HG03439 (cell line): ENCODE results near the gene CISTR.

Experiments used
- ATAC-seq: cut with Tn5 transposase; IDR thresholded peaks from one replicate; pipeline ENCODE4 v1.9.1; 2021; ENCODE audit warnings: mild to moderate bottlenecking, moderate library complexity; ENCODE audit not compliant: unreplicated experiment

CISTR gene

GRCh38 chr12:53746592-53747092 is 5.1 kb downstream of the CISTR start:
- no peak for ATAC-seq

- no peak for ATAC-seq
Measured at GRCh38 chr12:53744751-53745150, 7.0 kb downstream of the CISTR start.

DNA sequence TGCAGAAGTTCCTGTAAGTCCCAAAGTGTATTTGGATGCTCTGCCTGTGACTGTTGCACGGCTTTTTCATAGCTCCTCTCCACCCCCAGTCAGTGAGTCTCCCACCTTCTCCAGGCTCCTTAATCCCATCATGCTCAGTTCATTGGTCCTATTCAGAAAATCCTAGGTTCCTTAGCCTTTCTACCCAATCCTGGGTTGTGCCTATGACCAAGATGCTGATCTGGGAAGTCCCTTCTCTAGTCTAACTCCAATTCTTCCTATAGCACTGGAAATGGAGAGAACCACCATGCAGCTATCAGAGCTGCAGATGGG is 7.7 kb downstream of the CISTR start:
- ATAC-seq = no peak

DNA sequence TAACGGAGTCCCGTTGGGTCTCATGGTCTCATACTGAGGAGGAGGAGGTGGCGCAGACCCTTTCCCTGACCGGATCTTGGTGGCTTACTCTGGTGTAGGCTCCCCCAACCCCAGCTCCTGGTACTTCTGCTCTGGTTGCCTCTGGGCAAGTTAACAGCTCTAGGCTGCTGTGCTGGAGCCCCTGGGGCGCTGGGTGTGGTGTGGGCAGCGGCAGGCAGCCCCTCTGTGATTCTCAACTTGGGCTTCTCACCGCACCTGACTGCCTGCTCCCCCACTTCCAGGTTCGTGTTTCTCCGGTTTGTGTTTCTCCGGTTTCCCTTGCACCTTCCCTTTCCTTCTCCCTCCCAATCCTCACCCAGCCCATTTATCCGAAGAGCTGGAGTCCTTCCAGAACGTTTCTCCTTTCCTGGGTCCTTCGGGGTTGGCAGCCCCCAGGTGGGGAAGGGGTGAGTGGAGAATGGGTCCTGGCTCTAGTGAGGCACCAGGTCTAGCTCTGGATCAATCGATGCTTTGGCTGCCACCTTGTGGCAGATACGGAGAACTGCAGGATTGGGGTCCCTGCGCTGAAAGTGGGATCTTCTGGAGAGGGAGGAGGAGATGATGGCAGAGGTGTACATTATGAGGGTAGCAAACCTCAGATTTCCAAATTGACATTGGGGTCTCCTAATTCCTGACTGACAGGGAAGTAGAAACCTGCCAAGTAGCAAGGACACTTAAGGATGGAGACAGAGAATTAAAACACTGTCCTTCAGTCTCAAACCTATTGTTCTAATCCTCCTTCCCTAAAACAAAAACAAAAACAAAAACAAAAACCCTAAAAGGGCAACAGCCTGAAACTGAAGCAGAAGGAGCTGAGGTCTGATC is 8.3 kb downstream of the CISTR start:
- peak; percentile 60 for ATAC-seq

- ATAC-seq = no peak
Measured at GRCh38 chr12:53740130-53740491, 11.7 kb downstream of the CISTR start.

DNA sequence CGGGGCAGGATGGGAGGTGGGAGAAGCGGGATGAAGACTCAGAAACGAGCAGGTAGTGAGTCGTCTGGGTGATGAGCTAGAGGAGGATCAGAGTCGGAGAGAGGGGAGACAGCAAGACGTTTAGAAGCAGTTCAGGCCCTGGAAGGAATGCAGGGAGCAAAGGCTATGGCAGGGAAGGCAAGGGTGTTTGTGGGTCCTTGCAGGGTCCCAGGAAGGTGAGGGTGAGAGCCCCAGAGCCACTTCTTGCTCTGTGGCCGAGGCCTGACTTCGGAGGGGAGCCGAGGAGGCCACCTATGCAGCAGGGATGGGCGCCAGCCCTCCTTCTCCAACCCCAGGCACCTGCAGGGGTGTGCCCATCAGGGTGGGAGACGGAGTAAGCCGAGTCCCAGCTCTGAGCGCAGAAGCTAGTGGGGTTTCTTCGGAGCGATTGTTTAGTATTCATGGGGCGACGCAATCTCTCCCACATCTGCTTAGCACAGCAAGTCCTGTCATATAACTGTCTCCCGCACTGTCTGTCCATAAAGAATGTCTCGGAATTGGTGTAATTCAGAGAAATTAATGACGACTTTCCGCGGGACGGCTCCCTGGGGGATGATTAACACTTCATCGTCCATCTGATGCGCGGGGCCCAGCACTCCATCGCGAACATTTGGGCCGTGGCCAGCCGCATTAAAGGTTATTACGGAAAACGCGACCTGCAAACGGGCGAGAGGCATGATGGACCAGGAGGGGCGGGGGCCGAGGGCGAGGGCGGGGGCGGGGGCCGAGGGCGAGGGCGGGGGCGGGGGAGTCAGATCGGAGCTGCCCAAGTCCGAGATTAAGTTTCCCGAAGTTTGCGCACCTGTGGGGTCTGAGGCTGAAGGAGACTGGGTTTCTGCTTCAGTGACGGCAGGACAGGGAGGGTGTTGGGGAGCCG is 12.3 kb downstream of the CISTR start:
- ATAC-seq = no peak

GRCh38 chr12:53738406-53739213 is 13.2 kb downstream of the CISTR start:
- ATAC-seq = no peak

GRCh38 chr12:53737951-53738405 is 13.8 kb downstream of the CISTR start:
- no peak for ATAC-seq

DNA sequence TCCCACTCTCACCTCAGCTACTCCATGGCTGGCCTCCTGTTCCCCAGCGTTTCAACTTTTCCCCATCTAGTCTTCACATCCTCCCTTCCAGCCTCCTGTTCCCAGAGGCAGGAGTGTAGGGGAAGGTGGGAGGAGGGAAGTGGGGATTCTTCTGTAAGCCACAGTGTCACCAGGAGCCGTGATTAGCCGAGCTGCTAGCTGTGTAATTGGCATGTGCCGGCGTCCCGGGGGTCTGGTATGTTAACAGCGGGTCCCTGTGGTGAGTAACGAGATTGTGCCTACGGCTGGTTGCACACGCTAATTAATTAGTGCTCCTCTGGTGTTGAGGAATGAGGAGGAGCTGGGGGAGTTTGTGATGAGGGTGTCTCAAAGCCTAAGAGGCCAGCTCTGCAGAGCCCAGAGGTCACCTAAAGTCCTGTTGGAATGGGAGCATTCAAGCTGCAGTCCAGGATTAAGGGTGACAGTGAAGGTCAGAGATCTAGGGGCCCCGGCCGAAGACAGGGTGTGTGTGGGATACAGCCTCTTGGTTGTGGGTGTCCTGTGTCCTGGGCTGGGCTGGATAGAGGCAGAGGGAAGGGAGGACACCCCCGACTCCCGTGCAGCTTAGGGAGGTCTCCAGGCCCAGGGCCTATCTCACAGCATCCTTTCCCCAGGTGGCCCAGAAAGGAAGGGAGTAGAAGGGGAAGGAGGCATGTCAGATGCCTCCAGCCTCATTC is 14.5 kb downstream of the CISTR start:
- ATAC-seq = no peak

DNA sequence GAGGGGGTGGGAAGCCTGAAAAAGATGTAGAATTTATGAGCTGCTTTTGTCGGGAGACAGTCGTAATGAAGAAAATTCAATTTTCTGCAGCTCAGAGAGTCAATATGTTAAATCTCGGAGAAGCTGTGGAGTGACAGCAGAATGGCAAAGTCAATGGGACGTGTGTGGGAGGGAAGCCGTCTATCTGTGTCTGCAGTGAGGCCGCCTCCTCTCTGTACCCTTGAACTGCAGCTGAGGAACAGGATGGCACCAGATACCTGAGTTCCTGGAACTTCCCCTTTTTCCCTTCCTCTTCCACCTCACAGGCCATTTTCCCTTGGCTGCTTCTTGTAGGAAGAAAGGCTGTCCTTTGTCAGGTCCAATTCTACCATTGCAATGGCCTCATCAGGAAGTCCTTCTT is 15.2 kb downstream of the CISTR start:
- no peak for ATAC-seq

DNA sequence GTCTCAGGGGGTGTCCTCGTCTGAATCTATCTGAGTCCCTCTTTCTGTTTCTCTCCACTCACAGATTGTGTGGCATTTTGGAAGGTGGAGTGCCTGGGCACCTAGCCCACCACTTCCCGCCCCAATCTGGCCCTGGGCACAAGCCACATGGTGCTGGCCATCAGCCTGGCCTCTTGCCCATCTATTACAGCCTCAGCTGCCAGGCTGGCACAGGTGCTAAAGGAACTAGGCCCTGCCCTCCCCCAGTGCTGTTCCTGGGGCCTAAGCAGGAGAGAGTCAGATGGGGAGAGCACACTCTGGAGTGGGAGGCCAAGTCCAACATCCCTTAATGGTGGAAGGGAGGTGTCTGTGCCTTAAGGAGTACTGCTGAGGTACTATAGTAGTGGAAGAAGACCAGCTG is 16.2 kb downstream of the CISTR start:
- no peak for ATAC-seq

GRCh38 chr12:53734425-53734824 is 17.4 kb downstream of the CISTR start:
- no peak for ATAC-seq

DNA sequence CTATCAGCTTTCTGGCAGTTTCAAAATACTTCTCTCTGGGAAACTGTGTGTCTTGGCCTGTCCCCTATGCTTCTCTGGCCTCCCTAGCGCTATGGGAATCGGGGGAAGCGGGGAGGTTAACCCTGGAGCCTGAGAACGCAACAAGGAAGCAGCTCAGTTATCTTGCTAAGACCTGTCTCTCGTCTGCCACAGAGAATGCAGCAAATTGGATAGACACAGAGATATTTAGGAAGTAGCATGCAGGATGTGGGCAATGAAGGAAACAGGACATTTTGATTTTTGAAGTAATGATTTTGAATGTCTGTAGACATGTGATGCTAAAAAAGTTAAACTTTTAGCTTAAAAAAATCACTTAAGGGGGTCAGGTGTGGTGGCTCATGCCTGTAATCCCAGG is 18.0 kb downstream of the CISTR start:
- ATAC-seq = no peak

DNA sequence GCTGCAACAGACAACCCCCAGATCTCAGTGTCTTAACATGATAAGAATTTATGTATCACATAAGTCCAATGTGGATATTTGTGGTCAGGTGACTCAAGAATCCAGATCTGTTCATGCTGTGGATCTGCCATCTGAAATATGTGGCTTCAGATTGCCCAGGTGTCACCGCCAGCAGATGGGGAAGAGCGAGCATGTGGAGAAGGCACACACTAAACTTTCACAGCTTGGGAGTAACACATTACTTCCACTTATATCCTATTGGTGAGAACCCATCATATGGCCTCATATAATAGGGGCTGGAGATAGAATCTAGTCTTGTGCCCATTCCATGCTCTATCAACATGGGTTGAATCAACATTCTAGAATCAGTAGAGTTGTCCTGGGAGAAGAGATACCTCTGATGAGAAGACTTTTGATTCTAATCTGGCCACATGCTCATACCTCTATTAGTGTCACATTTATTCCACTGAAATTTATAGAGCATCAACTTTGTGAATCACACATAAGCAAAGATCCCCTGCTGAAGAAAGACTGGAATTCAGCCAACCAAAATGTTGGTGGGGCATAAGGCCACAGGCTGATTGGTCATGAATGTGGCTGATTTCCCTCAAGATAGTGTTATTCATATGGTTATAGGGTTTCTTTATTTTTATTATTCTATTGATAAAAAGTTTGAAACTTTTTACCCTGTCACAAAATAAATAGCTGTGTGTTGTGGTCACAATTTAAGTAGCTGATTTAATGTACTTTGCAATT is 18.6 kb downstream of the CISTR start:
- no peak for ATAC-seq

DNA sequence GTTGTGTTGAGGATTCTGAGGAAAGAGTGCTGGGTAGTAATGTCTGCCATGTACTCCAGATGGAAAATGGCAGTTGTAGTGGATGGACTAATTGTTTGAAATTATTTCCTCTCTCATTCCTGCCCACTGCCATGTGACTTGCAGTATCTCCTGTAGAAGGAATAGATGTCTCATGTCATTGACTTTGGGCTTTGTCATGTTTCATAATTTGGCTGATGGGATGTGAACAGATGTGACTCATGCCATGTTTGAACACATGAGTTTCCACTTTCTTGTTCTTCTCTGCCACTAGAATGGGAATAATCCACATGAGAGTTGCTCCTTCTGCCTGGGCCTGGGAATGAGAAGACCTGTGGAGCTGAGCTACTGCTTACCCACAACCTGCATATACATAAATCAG is 22.1 kb downstream of the CISTR start:
- no peak for ATAC-seq

DNA sequence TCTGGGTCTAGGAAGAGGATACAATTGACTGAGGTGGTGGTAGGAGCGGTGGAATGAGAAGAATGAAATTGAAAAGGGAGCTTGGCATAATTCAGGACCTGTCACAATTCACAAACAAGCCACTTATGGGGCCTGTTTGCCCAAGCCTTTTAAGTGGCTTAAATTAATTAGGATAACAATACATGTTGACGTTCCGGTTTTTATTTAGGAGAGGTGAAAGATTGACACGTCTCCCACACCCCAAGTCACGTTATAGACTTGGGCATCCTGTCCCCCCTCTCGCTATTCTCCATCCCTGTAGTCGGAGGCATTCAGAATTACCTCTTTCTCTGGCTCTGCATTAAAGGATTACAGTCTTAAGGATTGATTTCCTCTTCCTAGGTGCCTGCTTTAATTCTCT is 23.6 kb downstream of the CISTR start:
- no peak for ATAC-seq

GRCh38 chr12:53727310-53728041 is 24.3 kb downstream of the CISTR start, which contains the start of gene CALCOCO1:
Gene CALCOCO1 (minus strand): TSS chr12:53727452. CDS start chr12:53725242, 2,210 bp downstream.
- peak; percentile 99 for ATAC-seq

- peak; percentile 2 for ATAC-seq
Measured at GRCh38 chr12:53726946-53727309, 24.9 kb downstream of the CISTR start.

DNA sequence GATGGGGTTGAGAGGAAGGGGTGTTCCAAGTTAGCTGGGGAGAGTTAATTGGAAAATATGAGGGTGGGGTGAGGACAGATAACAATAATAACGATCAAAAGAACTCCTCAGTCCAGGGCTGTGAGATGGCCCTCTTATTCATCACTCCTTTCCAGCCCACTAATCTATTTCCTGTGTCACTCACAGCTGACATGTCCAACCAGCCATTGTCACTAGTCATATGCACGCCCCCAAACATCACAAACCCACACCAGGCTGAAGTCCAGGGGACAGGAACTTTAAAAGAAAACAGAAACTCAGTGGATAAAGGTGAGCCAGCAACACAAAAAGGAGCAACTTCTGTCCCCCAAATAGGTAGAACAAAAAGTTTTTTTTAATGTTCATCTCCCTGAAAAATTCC is 25.4 kb downstream of the CISTR start:
- ATAC-seq = no peak
